H7 (cell line): ENCODE measurements around the gene CIITA. TPM values are rescaled to one million over a fixed set of nuclear protein-coding genes. Genes with fewer than 3 reads are reported as not detected.

Experiments used
- DNase-seq: peaks from one replicate; pipeline ENCODE4 v3.0.0; 2012
- H3K27me3 ChIP-seq: 2 replicates; pipeline ENCODE4 v1.6.0; 2011; ENCODE audit warnings: mild to moderate bottlenecking, low read length; ENCODE audit not compliant: control insufficient read depth, insufficient read depth
- H3K36me3 ChIP-seq: replicated peaks from 2 replicates; pipeline ENCODE4 v1.5.1; 2011; ENCODE audit warnings: low read length; ENCODE audit not compliant: control insufficient read depth, insufficient read depth
- H3K4me3 ChIP-seq: 2 replicates; pipeline ENCODE4 v1.5.1; 2011; ENCODE audit warnings: low read depth, mild to moderate bottlenecking, control low read depth, low read length, moderate library complexity; ENCODE audit not compliant: insufficient read depth
- total RNA-seq: library from RNA; depleted of rRNA; stranded (reverse); fragments of >200 nt; shearing (Covaris generic); gene quantifications from 2 replicates; pipeline ENCODE4 v1.2.3, GENCODE V29; 2014

CIITA gene
- total RNA-seq, 1 experiment from 2014 or later, result not detected

DNA sequence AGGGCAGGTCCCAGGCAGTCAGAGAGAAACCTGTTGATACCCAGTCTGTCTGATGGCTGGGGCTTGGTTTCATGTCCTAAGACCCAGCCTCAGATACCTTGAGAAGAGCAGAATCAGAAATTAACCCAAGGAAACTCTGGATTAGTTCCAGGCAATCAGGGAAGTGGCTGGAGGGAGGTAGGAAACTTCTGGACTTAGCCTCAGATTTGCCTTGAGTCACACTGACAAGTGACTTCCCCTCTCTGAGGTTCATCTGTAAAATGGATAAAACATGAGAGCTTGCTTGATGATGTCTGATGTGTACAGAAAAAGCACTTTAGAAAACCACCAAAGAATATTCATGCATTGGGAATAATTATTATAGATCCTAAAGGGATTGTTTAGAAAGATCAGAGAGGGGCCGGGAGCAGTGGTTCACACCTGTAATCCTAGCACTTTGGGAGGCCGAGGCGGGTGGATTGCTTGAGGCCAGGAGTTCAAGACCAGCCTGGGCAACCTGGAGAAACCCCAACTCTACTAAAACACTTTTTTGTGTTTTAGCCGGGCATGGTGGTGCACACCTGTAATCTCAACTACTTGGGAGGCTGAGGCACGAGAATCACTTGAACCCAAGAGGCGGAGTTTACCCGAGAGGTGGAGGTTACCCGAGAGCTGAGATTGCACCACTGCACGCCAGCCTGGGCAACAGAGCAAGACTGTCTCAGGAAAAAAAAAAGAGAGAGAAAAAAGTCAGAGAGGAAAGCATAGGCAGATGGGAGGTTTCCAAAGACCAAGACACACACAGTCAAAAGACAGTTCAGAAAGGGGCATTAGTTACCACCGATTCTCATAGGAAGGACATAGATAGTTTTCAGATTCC is 3.8 kb downstream of the CIITA start:
- H3K36me3 ChIP-seq, result no peaks in the 10 kb centered on the region
- H3K27me3 ChIP-seq, result peaks cover 15% of the 10 kb centered on the region; the same call in 1 of the 2 replicates
- no peak for DNase-seq
- H3K4me3 ChIP-seq, result no peak overlapping the region

DNA sequence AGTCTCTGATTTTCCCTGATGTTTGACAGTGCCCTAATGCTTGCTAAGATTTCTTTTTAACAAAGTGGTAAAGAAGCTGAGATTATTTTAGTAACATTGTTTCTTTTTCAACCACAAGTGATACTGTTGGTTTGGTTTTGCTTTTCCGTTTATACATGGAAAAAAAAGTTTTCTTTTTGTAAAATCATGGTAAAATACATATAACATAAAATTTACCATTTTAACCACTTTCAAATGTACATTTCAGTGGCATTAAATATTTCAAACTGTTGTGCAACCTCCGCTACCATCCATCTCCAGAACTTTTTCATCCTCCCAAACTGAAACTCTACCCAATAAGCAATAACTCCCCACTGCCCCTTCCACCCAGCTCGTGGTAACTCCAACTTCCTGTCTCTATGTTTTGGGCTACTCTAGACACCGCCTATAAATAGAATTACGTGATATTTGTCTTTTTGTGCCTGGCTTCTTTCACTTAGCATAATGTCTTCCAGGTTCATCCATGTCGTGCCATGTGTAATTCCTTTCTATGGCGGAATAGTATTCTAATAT is 4.6 kb downstream of the CIITA start:
- DNase-seq, result no peak
- Histone ChIP-seq H3K27me3 (peaks cover 15% of the 10 kb centered on the region; the same call in 1 of the 2 replicates), H3K36me3 (no peaks in the 10 kb centered on the region), H3K4me3 (no peak overlapping the region)

DNA sequence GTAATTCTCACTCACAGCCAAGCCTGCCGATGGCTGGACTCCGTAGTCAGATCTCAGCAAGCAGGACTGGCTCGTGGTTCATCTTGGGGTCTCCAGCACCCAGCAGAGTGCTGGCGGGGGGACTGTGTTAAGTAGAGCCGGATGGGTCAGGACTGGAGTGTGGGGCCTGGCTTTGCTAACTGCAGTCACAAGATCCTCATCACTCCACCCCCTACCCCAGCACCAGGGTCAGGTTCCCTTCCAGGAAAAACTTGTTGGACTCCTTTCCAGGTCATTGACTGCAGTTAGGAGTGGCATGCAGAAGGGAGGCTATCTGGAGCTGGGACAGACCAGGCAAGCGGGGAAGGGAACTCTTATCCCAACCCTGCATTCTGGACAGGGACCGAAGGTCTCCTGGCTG is 6.0 kb downstream of the CIITA start:
- DNase-seq, result no peak
- Histone ChIP-seq H3K36me3 (no peaks in the 10 kb centered on the region), H3K27me3 (peaks cover 15% of the 10 kb centered on the region; the same call in 1 of the 2 replicates), H3K4me3 (no peak overlapping the region)

DNA sequence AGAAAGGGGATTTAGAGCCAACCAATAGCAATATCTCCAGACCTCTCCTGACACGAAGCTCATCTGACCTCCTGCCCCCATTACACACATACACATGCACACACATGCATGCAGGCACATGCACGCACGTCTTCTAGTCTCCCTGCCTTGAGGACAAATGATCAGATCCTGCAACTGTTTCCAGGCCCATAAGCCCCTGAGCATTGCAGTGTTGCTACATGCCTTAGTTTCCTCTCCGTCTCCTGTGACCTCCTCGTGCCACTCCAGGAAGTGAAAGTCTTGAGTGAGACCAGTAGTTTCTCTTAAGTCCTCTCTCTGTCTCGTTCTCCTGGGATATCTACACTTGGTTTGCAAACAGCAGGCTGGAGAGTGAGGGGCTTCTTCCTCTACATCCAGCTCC is 8.2 kb downstream of the CIITA start:
- Histone ChIP-seq H3K36me3 (no peaks in the 10 kb centered on the region), H3K27me3 (no peaks in the 10 kb centered on the region), H3K4me3 (no peak overlapping the region)
- DNase-seq, result no peak

DNA sequence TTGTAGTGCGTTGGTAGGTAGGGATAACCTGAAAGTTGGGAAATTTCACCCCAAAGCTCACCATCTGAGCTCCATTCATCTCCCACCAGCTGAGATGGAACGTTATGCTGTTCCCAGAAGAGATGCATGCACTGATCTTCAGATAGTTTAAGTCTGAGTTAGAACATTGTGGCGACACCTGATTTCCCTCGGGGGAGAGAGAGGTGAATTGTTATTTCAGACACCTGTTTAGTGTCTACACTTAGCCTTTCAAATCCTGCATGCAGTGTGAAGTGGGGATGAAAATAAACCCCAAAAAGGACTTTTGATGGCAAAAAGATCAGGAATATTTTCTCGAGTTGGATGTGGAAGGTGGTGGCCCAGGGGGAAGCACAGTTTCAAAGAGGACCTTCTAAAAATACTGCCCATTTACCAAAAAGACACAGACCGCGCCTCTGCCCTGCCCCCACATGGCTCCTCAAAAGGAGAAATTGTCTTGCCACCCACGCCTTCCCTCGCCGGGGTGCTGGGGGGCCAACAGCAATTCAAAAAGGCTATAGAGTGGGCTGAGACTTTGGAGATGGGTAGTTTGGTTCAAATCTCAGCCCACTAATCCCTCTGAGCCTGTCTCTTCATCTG is 11.4 kb downstream of the CIITA start:
- no peaks in the 10 kb centered on the region for H3K27me3 ChIP-seq
- H3K36me3 ChIP-seq, result no peaks in the 10 kb centered on the region
- no peak overlapping the region for H3K4me3 ChIP-seq
- DNase-seq, result no peak

DNA sequence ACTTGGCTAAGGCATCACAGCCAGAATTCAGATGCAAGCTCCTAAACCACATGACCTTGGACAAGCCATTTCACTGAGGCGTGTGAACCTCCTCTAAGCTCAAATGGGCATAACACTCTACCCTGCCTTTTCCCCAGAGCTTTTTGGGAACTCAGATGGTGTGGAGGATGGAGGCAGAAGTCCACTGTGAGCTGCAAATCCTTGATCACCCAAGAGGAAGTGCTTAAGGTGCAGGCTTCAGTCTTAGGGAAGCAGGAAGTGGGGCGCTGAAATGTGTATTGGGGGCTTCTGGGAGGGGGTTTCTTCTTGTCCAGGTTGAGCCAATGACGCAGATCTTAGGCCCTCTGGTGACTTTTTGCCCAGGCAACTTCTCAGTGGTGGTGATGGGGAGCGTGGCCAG is 12.9 kb downstream of the CIITA start:
- no peak overlapping the region for H3K4me3 ChIP-seq
- H3K36me3 ChIP-seq, result no peaks in the 10 kb centered on the region
- no peaks in the 10 kb centered on the region for H3K27me3 ChIP-seq
- DNase-seq, result no peak

DNA sequence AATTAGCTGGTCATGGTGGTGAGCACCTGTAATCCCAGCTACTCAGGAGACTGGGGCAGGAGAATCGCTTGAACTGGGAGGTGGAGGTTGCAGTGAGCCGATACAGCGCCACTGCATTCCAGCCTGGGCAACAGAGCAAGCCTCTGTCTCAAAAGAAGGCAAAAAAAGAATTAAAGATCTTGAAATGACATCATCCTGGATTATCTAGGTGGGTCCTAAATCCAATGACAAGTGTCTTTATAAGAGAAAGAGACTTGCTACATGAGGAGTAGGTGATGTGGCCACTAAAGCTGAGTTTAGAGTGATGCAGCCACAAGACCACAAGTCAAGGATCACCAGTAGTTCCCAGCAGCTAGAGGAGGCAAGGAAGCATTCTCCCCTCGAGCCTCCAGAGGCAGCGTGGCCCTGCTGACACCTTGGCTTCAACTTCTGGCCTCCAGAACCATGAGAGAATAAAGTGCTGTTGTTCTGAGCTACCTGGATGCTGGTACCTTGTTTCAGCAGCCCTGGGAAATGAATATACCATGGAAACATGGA is 15.8 kb downstream of the CIITA start:
- no peak for DNase-seq
- H3K27me3 ChIP-seq, result no peaks in the 10 kb centered on the region
- no peak overlapping the region for H3K4me3 ChIP-seq
- H3K36me3 ChIP-seq, result no peaks in the 10 kb centered on the region

DNA sequence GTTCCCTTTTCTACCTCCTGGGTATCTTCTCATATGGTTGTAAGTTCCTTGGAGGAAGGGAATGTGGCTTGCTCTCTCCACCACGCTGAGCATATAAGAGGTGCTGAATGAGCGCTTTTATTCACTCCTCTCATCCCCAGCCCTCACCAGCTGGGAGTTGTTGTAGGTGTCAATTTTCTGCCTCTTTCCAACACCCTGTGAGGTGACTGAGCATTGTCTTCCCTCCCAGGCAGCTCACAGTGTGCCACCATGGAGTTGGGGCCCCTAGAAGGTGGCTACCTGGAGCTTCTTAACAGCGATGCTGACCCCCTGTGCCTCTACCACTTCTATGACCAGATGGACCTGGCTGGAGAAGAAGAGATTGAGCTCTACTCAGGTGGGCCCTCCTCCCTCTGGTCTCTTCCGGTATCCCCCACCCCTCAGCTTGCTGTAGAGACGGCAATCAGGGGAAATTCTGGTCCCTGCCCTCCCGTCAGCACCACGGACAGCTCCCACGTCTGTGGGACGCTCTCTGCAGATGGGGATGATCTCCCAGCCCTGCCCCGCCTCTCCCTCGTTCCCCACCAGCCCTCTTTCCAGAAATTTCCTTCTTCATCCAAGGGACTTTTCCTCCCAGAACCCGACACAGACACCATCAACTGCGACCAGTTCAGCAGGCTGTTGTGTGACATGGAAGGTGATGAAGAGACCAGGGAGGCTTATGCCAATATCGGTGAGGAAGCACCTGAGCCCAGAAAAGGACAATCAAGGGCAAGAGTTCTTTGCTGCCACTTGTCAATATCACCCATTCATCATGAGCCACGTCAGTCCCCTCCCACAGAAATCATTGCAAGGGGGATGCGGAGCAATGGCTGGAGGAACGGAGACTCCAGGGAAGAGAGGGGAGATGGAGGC is 18.3 kb downstream of the CIITA start:
- peak; percentile 91 for DNase-seq
- H3K27me3 ChIP-seq, result no peaks in the 10 kb centered on the region
- H3K4me3 ChIP-seq, result no peak overlapping the region
- H3K36me3 ChIP-seq, result no peaks in the 10 kb centered on the region

DNA sequence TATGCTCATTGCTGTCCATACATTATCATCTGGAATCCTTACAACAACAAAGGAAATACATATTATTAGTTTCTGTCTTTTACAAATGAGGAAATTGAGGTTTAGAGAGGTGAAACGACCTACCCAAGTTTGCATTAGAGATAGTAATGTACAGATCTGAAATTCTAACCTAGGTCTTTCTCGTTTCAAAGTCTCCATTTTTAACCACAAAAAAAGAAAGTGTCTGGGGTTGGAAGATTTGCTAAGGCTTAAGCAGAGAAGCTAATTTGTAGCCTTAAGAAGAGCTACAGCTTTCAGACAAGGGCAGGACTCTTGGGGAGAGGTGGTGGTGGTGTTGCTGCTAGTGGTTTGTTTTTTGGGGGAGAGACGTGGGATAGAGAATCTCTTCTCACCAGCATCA is 19.2 kb downstream of the CIITA start:
- no peak overlapping the region for H3K4me3 ChIP-seq
- DNase-seq, result no peak
- H3K27me3 ChIP-seq, result no peaks in the 10 kb centered on the region
- H3K36me3 ChIP-seq, result no peaks in the 10 kb centered on the region

DNA sequence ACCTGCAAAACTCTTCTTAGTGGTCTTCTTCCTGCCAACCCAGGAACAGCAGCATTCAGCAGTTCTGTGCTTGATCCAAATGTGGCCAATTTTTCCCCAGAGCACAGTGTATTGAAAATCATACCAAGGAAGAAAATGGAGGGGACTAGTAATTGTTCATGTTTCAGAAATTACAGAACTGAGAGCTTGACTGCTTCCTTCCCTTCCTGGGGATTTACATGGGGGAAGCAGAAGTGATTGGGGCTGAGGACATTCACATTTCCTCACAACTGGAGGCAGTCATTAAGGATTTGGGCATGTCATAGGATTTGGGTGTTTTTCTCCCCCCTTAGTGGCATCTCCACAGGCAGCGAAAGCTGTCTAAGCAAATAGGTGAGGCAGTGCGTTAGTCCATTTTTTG is 19.7 kb downstream of the CIITA start:
- Histone ChIP-seq H3K27me3 (no peaks in the 10 kb centered on the region), H3K36me3 (no peaks in the 10 kb centered on the region), H3K4me3 (no peak overlapping the region)
- no peak for DNase-seq

DNA sequence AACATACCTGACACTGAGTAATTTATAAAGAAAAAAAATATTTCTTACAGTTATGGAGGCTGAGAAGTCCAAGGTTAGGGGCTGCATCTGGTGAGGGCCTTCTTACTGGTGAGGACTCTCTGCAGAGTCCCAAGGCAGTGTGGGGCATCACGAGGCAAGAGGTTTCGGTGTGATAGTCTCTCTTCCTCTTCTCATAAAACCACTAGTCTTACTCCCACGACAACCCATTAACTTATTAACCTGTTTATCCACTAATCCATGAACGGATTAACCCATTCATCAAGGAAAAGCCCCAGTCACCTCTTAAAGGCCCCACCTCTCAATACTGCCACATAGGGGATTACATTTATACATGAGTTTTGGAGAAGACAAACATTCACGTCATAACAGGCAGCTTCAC is 20.1 kb downstream of the CIITA start:
- no peak overlapping the region for H3K4me3 ChIP-seq
- no peaks in the 10 kb centered on the region for H3K27me3 ChIP-seq
- no peak for DNase-seq
- no peaks in the 10 kb centered on the region for H3K36me3 ChIP-seq

DNA sequence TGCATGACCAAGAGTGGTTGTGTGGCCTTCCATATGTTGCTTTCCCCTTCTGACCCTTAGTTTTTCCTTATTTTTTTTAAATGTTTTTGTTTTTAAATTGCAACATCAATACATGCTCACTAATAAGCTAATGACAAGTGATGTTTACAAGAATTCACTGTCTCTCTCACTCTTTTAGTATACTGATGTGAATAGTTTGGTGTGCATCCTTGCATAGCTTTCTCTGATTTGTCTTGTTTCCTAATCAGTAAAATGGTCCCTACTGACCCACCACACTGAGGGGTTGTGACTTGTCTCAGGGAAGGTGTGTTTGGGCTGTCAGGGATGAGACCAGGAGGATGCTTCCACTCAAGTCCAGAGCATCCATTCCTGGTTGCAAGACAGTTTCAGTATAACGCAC is 26.0 kb downstream of the CIITA start:
- no peak for DNase-seq
- H3K4me3 ChIP-seq, result no peak overlapping the region
- H3K36me3 ChIP-seq, result no peaks in the 10 kb centered on the region
- no peaks in the 10 kb centered on the region for H3K27me3 ChIP-seq

DNA sequence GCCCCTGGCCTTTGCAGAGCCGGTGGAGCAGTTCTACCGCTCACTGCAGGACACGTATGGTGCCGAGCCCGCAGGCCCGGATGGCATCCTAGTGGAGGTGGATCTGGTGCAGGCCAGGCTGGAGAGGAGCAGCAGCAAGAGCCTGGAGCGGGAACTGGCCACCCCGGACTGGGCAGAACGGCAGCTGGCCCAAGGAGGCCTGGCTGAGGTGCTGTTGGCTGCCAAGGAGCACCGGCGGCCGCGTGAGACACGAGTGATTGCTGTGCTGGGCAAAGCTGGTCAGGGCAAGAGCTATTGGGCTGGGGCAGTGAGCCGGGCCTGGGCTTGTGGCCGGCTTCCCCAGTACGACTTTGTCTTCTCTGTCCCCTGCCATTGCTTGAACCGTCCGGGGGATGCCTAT is 29.5 kb downstream of the CIITA start:
- Histone ChIP-seq H3K4me3 (no peak overlapping the region), H3K27me3 (no peaks in the 10 kb centered on the region), H3K36me3 (no peaks in the 10 kb centered on the region)
- no peak for DNase-seq
